CD4-positive, alpha-beta T cell treated with Interferon gamma for 1 hour (primary cell): ENCODE results near the gene TOR1AIP1.
A peak's percentile ranks its signal among the peaks of the same experiment; 100 is the strongest.

ENCODE experiments used
- DNase-seq: peaks from one replicate; pipeline ENCODE4 v3.0.0-alpha.2; 2020

The TOR1AIP1 gene

GRCh38 chr1:179881642-179882252 lies 338 bp upstream of the TOR1AIP1 start:
- no peak for DNase-seq

- peak; percentile 40 for DNase-seq
These were observed 1.1 kb downstream of the TOR1AIP1 start for GRCh38 chr1:179883040-179883744.

GRCh38 chr1:179883745-179884138 lies 1.7 kb downstream of the TOR1AIP1 start:
- DNase-seq = peak; percentile 69

- no peak for DNase-seq
These were observed 6.0 kb downstream of the TOR1AIP1 start for GRCh38 chr1:179888071-179888470.

GRCh38 chr1:179889589-179889988 lies 7.5 kb downstream of the TOR1AIP1 start:
- DNase-seq = no peak

GRCh38 chr1:179910934-179911333 lies 28.8 kb downstream of the TOR1AIP1 start:
- DNase-seq = no peak

- no peak for DNase-seq
These were observed 29.7 kb downstream of the TOR1AIP1 start for GRCh38 chr1:179911812-179912211.

- no peak for DNase-seq
These were observed 35.7 kb downstream of the TOR1AIP1 start for GRCh38 chr1:179917601-179918429.

- DNase-seq = no peak
These were observed 39.4 kb downstream of the TOR1AIP1 start for GRCh38 chr1:179921472-179921871.

GRCh38 chr1:179921981-179922872 lies 40.1 kb downstream of the TOR1AIP1 start:
- no peak for DNase-seq

GRCh38 chr1:179923029-179923428 lies 40.9 kb downstream of the TOR1AIP1 start:
- no peak for DNase-seq

GRCh38 chr1:179924268-179924667 lies 42.2 kb downstream of the TOR1AIP1 start:
- DNase-seq = no peak

- no peak for DNase-seq
These were observed 43.2 kb downstream of the TOR1AIP1 start for GRCh38 chr1:179925302-179925701.

GRCh38 chr1:179925922-179926849 lies 44.1 kb downstream of the TOR1AIP1 start:
- no peak for DNase-seq

GRCh38 chr1:179926850-179927205 lies 44.7 kb downstream of the TOR1AIP1 start:
- DNase-seq = no peak

- no peak for DNase-seq
These were observed 48.1 kb downstream of the TOR1AIP1 start for GRCh38 chr1:179929955-179930798.

- no peak for DNase-seq
These were observed 48.8 kb downstream of the TOR1AIP1 start for GRCh38 chr1:179930867-179931266.

- DNase-seq = no peak
These were observed 51.1 kb downstream of the TOR1AIP1 start for GRCh38 chr1:179933219-179933618.

- DNase-seq = no peak
These were observed 53.9 kb downstream of the TOR1AIP1 start for GRCh38 chr1:179935909-179936496.

- DNase-seq = no peak
These were observed 55.7 kb downstream of the TOR1AIP1 start for GRCh38 chr1:179937668-179938254.
